Measurements from ENCODE around the gene CCSER1. TPM values are rescaled to one million over a fixed set of nuclear protein-coding genes. Genes with fewer than 3 reads are reported as not detected.

CCSER1 gene
- total and polyA plus RNA-seq, 2 experiments from 2014 or later, result 2.9 to 3.4 TPM

DNA sequence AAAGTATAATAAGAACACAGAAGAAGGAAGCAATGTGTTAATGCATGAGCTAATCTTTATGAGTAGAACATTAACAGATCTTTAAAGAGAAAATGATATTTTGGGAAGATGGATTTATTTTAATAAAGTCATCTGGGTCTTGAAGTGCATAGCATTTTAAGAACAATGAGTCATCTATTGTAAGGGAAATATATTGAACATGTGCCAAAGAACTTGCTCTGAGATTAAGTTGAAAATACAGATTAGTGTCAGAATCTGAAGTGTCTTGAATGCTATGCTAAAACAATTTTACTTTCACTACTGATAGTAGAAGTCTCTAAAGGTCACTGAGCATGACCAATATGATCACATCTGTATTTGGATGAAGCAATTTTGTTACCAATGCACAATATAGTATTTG, 1399.9 kb downstream of the CCSER1 start:
- Histone ChIP-seq H3K4me2 (no peak overlapping the region), H3K4me1 (ENCODE audit: insufficient read depth) (no peaks in the 10 kb centered on the region), H3K36me3 (ENCODE audit: insufficient read depth) (no peaks in the 10 kb centered on the region), H3K27ac (ENCODE audit: low read depth) (no peak overlapping the region), H3K79me2 (replicated peaks; ENCODE audit: insufficient read depth) (no peaks in the 10 kb centered on the region), H3F3A (replicated peaks; ENCODE audit: low read depth) (no peaks in the 10 kb centered on the region), H3K9me2 (ENCODE audit: insufficient read depth) (no peaks in the 10 kb centered on the region), H3K27me3 (ENCODE audit: insufficient read depth) (no peaks in the 10 kb centered on the region), H2AFZ (no peak overlapping the region), H4K20me1 (replicated peaks; ENCODE audit: insufficient read depth) (no peaks in the 10 kb centered on the region), H3K4me3 (no peak overlapping the region)
- TF ChIP-seq, protein P1, sequence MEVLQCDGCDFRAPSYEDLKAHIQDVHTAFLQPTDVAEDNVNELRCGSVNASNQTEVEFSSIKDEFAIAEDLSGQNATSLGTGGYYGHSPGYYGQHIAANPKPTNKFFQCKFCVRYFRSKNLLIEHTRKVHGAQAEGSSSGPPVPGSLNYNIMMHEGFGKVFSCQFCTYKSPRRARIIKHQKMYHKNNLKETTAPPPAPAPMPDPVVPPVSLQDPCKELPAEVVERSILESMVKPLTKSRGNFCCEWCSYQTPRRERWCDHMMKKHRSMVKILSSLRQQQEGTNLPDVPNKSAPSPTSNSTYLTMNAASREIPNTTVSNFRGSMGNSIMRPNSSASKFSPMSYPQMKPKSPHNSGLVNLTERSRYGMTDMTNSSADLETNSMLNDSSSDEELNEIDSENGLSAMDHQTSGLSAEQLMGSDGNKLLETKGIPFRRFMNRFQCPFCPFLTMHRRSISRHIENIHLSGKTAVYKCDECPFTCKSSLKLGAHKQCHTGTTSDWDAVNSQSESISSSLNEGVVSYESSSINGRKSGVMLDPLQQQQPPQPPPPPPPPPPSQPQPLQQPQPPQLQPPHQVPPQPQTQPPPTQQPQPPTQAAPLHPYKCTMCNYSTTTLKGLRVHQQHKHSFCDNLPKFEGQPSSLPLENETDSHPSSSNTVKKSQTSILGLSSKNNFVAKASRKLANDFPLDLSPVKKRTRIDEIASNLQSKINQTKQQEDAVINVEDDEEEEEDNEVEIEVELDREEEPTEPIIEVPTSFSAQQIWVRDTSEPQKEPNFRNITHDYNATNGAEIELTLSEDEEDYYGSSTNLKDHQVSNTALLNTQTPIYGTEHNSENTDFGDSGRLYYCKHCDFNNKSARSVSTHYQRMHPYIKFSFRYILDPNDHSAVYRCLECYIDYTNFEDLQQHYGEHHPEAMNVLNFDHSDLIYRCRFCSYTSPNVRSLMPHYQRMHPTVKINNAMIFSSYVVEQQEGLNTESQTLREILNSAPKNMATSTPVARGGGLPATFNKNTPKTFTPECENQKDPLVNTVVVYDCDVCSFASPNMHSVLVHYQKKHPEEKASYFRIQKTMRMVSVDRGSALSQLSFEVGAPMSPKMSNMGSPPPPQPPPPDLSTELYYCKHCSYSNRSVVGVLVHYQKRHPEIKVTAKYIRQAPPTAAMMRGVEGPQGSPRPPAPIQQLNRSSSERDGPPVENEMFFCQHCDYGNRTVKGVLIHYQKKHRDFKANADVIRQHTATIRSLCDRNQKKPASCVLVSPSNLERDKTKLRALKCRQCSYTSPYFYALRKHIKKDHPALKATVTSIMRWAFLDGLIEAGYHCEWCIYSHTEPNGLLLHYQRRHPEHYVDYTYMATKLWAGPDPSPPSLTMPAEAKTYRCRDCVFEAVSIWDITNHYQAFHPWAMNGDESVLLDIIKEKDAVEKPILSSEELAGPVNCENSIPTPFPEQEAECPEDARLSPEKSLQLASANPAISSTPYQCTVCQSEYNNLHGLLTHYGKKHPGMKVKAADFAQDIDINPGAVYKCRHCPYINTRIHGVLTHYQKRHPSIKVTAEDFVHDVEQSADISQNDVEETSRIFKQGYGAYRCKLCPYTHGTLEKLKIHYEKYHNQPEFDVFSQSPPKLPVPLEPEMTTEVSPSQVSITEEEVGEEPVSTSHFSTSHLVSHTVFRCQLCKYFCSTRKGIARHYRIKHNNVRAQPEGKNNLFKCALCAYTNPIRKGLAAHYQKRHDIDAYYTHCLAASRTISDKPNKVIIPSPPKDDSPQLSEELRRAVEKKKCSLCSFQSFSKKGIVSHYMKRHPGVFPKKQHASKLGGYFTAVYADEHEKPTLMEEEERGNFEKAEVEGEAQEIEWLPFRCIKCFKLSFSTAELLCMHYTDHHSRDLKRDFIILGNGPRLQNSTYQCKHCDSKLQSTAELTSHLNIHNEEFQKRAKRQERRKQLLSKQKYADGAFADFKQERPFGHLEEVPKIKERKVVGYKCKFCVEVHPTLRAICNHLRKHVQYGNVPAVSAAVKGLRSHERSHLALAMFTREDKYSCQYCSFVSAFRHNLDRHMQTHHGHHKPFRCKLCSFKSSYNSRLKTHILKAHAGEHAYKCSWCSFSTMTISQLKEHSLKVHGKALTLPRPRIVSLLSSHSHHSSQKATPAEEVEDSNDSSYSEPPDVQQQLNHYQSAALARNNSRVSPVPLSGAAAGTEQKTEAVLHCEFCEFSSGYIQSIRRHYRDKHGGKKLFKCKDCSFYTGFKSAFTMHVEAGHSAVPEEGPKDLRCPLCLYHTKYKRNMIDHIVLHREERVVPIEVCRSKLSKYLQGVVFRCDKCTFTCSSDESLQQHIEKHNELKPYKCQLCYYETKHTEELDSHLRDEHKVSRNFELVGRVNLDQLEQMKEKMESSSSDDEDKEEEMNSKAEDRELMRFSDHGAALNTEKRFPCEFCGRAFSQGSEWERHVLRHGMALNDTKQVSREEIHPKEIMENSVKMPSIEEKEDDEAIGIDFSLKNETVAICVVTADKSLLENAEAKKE (CRISPR knock-in tag; IDR thresholded peaks at IDR 0.05), result no peak
- TF ChIP-seq, protein P2, sequence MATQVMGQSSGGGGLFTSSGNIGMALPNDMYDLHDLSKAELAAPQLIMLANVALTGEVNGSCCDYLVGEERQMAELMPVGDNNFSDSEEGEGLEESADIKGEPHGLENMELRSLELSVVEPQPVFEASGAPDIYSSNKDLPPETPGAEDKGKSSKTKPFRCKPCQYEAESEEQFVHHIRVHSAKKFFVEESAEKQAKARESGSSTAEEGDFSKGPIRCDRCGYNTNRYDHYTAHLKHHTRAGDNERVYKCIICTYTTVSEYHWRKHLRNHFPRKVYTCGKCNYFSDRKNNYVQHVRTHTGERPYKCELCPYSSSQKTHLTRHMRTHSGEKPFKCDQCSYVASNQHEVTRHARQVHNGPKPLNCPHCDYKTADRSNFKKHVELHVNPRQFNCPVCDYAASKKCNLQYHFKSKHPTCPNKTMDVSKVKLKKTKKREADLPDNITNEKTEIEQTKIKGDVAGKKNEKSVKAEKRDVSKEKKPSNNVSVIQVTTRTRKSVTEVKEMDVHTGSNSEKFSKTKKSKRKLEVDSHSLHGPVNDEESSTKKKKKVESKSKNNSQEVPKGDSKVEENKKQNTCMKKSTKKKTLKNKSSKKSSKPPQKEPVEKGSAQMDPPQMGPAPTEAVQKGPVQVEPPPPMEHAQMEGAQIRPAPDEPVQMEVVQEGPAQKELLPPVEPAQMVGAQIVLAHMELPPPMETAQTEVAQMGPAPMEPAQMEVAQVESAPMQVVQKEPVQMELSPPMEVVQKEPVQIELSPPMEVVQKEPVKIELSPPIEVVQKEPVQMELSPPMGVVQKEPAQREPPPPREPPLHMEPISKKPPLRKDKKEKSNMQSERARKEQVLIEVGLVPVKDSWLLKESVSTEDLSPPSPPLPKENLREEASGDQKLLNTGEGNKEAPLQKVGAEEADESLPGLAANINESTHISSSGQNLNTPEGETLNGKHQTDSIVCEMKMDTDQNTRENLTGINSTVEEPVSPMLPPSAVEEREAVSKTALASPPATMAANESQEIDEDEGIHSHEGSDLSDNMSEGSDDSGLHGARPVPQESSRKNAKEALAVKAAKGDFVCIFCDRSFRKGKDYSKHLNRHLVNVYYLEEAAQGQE (IDR thresholded peaks at IDR 0.05; ENCODE audit: unreplicated experiment), result no peak
- TF ChIP-seq, protein P3, sequence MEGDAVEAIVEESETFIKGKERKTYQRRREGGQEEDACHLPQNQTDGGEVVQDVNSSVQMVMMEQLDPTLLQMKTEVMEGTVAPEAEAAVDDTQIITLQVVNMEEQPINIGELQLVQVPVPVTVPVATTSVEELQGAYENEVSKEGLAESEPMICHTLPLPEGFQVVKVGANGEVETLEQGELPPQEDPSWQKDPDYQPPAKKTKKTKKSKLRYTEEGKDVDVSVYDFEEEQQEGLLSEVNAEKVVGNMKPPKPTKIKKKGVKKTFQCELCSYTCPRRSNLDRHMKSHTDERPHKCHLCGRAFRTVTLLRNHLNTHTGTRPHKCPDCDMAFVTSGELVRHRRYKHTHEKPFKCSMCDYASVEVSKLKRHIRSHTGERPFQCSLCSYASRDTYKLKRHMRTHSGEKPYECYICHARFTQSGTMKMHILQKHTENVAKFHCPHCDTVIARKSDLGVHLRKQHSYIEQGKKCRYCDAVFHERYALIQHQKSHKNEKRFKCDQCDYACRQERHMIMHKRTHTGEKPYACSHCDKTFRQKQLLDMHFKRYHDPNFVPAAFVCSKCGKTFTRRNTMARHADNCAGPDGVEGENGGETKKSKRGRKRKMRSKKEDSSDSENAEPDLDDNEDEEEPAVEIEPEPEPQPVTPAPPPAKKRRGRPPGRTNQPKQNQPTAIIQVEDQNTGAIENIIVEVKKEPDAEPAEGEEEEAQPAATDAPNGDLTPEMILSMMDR (conservative IDR thresholded peaks at IDR 0.05; ENCODE audit: low read depth in 2 of 2), result no peak
- TF ChIP-seq EZH2phosphoT487 (IDR thresholded peaks at IDR 0.05; ENCODE audit: unreplicated experiment) (no peak), ZNF331 (CRISPR knock-in tag; IDR thresholded peaks at IDR 0.05; ENCODE audit: low read depth) (no peak), ZNF114 (CRISPR knock-in tag; IDR thresholded peaks at IDR 0.05) (no peak), JUNB (IDR thresholded peaks at IDR 0.05; ENCODE audit: unreplicated experiment) (no peak), NANOG (IDR thresholded peaks at IDR 0.05; ENCODE audit: borderline replicate concordance) (no peak), POLR2AphosphoS5 (IDR thresholded peaks at IDR 0.05; ENCODE audit: low read depth) (no peak), EZH2 (IDR thresholded peaks at IDR 0.05; ENCODE audit: low read depth, unreplicated experiment) (no peak), CREB1 (CRISPR knock-in tag; IDR thresholded peaks at IDR 0.05; ENCODE audit: low read depth) (no peak), STAT1 (IDR thresholded peaks at IDR 0.05; ENCODE audit: unreplicated experiment) (no peak)
- TF ChIP-seq, protein P4, sequence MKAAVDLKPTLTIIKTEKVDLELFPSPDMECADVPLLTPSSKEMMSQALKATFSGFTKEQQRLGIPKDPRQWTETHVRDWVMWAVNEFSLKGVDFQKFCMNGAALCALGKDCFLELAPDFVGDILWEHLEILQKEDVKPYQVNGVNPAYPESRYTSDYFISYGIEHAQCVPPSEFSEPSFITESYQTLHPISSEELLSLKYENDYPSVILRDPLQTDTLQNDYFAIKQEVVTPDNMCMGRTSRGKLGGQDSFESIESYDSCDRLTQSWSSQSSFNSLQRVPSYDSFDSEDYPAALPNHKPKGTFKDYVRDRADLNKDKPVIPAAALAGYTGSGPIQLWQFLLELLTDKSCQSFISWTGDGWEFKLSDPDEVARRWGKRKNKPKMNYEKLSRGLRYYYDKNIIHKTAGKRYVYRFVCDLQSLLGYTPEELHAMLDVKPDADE (IDR thresholded peaks at IDR 0.05), result no peak
- peaks cover 2% of the 10 kb centered on the region; the same call in 1 of the 3 replicates for H3K4me1 Mint-ChIP-seq
- H3K9me3 Mint-ChIP-seq, result peaks cover 15% of the 10 kb centered on the region; the same call in 2 of the 3 replicates
- ATAC-seq, result no peak
- H3K4me3 Mint-ChIP-seq, result no peak overlapping the region
- no peaks in the 10 kb centered on the region for H3K27me3 Mint-ChIP-seq (ENCODE audit: insufficient read depth, low read depth, poor library complexity)
- H3K36me3 Mint-ChIP-seq (ENCODE audit: low read depth), result peaks cover 9% of the 10 kb centered on the region
- DNase-seq (ENCODE audit: low spot score), result no peak
- H3K27ac Mint-ChIP-seq, result no peak overlapping the region
